ENCODE results near the gene WASF1. TPM values are rescaled to one million over a fixed set of nuclear protein-coding genes. Genes with fewer than 3 reads are reported as not detected.

WASF1 gene
- total and polyA plus RNA-seq, 7 donors = 0.92 to 34.9 (median 10.2) TPM

DNA sequence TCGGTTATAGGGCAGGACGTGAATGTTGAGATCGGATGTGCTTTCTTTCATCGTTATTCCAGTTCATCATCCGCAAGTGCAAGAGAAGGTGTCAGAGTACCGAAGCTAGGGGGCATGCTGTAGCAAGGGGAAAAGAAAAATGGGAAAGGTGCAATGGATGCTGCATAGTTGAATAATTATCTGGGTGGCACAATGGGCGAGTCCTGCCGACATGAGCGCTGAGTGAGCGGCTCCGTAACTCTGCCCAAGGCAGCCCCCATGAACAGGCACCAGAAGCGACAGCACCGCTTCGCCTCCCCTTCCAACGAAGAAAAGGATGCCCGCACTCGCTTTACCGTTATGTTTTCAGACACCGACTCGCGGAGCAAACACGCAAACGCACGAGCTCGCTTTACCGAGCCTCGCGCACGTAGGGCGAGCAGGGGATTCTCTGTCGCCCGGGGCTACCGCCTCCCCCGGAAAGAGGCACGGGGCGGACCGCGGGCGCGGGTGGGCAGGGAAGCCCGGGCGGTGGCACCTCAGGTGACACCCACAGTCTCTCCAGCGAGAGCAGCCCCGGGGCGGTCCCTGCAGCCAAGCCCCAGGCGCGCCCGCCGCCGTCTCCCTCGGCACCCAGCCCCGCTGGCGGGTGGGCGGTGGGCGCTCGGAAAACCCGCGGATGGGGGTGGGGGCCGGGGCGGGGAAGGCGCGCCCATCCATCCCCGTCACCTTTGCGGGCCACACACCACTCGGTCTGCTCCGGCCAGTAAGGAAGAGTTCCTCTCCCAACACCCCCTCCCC lies 654 bp downstream of the WASF1 start:
- Histone ChIP-seq H3K36me3 (no peaks in the 10 kb centered on the region), H3K9me3 (no peaks in the 10 kb centered on the region), H3K27ac (peak overlapping the region; percentile 83 to 92 (median 89)), H3K4me3 (peak overlapping the region; percentile 65 to 83 (median 78)), H3K27me3 (no peaks in the 10 kb centered on the region), H3K4me1 (peaks cover 0 to 44% (median 35%) of the 10 kb centered on the region in 4 donors)
- intact Hi-C loops (cut with DNase I) = loop anchor here (1.0 to 10.0 kb wide), 3 partner anchors 186 to 636 kb away; partner anchors contain the start of gene CDK19
- TF ChIP-seq, protein P1, sequence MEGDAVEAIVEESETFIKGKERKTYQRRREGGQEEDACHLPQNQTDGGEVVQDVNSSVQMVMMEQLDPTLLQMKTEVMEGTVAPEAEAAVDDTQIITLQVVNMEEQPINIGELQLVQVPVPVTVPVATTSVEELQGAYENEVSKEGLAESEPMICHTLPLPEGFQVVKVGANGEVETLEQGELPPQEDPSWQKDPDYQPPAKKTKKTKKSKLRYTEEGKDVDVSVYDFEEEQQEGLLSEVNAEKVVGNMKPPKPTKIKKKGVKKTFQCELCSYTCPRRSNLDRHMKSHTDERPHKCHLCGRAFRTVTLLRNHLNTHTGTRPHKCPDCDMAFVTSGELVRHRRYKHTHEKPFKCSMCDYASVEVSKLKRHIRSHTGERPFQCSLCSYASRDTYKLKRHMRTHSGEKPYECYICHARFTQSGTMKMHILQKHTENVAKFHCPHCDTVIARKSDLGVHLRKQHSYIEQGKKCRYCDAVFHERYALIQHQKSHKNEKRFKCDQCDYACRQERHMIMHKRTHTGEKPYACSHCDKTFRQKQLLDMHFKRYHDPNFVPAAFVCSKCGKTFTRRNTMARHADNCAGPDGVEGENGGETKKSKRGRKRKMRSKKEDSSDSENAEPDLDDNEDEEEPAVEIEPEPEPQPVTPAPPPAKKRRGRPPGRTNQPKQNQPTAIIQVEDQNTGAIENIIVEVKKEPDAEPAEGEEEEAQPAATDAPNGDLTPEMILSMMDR (IDR thresholded peaks at IDR 0.05) = peak; percentile 69 to 85 (median 72)
- TF ChIP-seq POLR2A (IDR thresholded peaks at IDR 0.05) (no peak), EP300 (IDR thresholded peaks at IDR 0.05) (no peak), POLR2AphosphoS5 (IDR thresholded peaks at IDR 0.05) (peak in 2 of 4 donors; percentile 5 to 37)
- WGBS, 2 donors = 0 to 1% methylated on average over 66 of the region's 66 CpGs
- DNase-seq = peak; percentile 74

DNA sequence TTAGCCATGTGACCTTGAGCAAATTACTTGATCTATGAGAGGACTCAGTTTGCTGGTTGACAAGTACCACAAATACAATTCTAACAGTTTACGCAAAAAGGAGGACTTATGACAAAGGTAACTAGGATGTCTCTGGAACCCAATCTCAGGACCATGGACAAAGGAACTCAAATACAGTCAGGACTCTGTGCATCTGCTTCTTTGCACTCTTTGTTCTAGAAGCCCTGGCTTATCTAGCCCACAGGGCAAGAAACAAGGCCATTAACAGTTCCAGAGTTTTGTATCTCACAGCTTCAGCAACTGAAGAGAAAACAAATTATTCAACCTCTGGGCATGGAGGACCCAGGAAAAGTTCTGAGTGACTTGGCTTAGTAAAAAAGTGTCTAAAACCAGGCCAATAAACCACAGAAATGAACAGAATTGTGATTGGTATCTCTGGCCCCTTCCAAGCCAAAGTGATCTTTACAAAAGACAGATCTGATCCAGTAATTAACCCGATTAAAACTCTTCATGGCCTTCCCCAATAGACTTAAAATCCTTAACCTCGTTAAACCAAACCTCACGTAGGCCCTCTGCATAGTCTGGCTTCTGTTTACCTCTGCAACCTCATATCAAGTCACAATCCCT lies 5.9 kb downstream of the WASF1 start:
- no peaks in the 10 kb centered on the region for H3K27me3 ChIP-seq
- H3K27ac ChIP-seq = no peak overlapping the region
- H3K4me1 ChIP-seq = peaks cover 0 to 13% (median 6%) of the 10 kb centered on the region in 4 donors
- DNase-seq = no peak
- TF ChIP-seq, protein P1 (IDR thresholded peaks at IDR 0.05) = no peak
- TF ChIP-seq POLR2A (IDR thresholded peaks at IDR 0.05) (no peak), POLR2AphosphoS5 (IDR thresholded peaks at IDR 0.05) (no peak)
- no peak overlapping the region for H3K4me3 ChIP-seq
- no peaks in the 10 kb centered on the region for H3K36me3 ChIP-seq
- intact Hi-C loops (cut with DNase I) = loop anchor here (10.0 kb wide), 2 partner anchors 191 to 641 kb away; partner anchors contain the start of gene CDK19
- no peaks in the 10 kb centered on the region for H3K9me3 ChIP-seq
- WGBS, 2 donors = 87% methylated on average over 4 of the region's 4 CpGs

DNA sequence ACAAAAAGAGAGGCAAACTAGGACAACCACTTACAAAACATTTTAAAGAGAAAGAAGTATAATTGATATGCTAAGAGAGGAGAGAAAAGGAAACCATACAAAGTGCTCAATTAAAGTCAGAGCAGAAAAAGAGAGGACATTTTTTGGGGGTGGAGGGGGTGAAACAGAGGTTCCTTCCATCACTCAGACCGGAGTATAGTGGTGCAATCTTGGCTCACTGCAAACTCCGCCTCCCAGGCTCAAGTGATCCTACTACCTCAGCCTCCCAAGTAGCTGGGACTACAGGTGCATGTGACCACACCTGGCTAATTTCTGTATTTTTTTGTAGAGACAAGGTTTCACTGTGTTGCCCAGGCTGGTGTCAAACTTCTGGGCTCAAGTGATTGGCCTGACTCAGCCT lies 9.4 kb downstream of the WASF1 start:
- H3K36me3 ChIP-seq = no peaks in the 10 kb centered on the region
- WGBS, 2 donors = 91 to 95% methylated on average over 2 of the region's 2 CpGs
- no peaks in the 10 kb centered on the region for H3K9me3 ChIP-seq
- DNase-seq = no peak
- H3K4me1 ChIP-seq = no peaks in the 10 kb centered on the region
- H3K27me3 ChIP-seq = no peaks in the 10 kb centered on the region
- no peak overlapping the region for H3K27ac ChIP-seq
- intact Hi-C loops (cut with DNase I) = loop anchor here (10.0 kb wide), 2 partner anchors 195 to 645 kb away; partner anchors contain the start of gene CDK19
- TF ChIP-seq POLR2A (IDR thresholded peaks at IDR 0.05) = no peak
- no peak for TF ChIP-seq EP300 (IDR thresholded peaks at IDR 0.05)
- no peak for TF ChIP-seq POLR2AphosphoS5 (IDR thresholded peaks at IDR 0.05)
- TF ChIP-seq, protein P1 (IDR thresholded peaks at IDR 0.05) = no peak
- H3K4me3 ChIP-seq = no peak overlapping the region

DNA sequence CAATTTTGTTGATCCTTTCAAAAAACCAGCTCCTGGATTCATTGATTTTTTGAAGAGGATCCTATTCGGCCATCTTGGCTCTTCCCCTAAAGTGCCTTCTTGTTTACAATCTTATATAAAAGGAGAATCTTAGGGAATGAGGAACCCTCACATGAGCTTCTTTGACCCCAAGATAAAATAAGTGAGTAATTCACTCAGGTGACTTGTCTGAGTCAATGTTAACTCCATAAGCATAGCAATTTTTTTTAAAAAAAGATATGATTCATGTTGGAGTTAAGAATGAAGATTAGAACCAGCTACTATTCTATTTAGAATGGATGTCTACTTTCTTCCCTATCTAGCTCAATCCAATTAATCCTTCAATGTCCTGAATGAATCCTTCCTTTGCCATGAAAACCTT lies 21.0 kb downstream of the WASF1 start:
- Histone ChIP-seq H3K9me3 (no peaks in the 10 kb centered on the region), H3K4me1 (no peaks in the 10 kb centered on the region), H3K4me3 (no peak overlapping the region), H3K36me3 (no peaks in the 10 kb centered on the region), H3K27ac (no peak overlapping the region), H3K27me3 (no peaks in the 10 kb centered on the region)
- intact Hi-C loops (cut with DNase I) = no loop called here
- 92 to 93% methylated on average over 1 of the region's 1 CpG for WGBS, 2 donors
- no peak for TF ChIP-seq EP300 (IDR thresholded peaks at IDR 0.05)
- TF ChIP-seq, protein P1 (IDR thresholded peaks at IDR 0.05) = no peak
- no peak for TF ChIP-seq POLR2A (IDR thresholded peaks at IDR 0.05)
- TF ChIP-seq POLR2AphosphoS5 (IDR thresholded peaks at IDR 0.05) = no peak
- DNase-seq = no peak
